H9 (cell line): ENCODE results near the gene ITPR1. TPM values are rescaled to one million over a fixed set of nuclear protein-coding genes. Genes with fewer than 3 reads are reported as not detected.
A peak's percentile ranks its signal among the peaks of the same experiment; 100 is the strongest.

Experiments used
- DNase-seq: peaks from one replicate; pipeline ENCODE4 v3.0.0-alpha.2; 2017
- H2AFZ ChIP-seq: one replicate; pipeline ENCODE4 v1.6.1; 2013; ENCODE audit warnings: mild to moderate bottlenecking, low read length, control low read depth, moderate library complexity
- H2AK5ac ChIP-seq: 2 replicates; pipeline ENCODE4 v1.6.1; 2013; ENCODE audit warnings: low read length, control low read depth, mixed read lengths; ENCODE audit not compliant: insufficient read length
- H2BK120ac ChIP-seq: one replicate; pipeline ENCODE4 v1.6.1; 2013; ENCODE audit warnings: low read depth, mild to moderate bottlenecking, low read length, control low read depth, inconsistent platforms; ENCODE audit not compliant: poor library complexity, severe bottlenecking
- H2BK12ac ChIP-seq: 2 replicates; pipeline ENCODE4 v1.6.1; 2013; ENCODE audit warnings: low read length, control low read depth, mixed read lengths, low read depth; ENCODE audit not compliant: insufficient read length
- H2BK15ac ChIP-seq: 2 replicates; pipeline ENCODE4 v1.6.1; 2013; ENCODE audit warnings: low read depth, low read length, control low read depth
- H2BK20ac ChIP-seq: one replicate; pipeline ENCODE4 v1.6.1; 2013; ENCODE audit warnings: low read depth, mild to moderate bottlenecking, low read length, control low read depth, inconsistent platforms; ENCODE audit not compliant: poor library complexity, severe bottlenecking
- H2BK5ac ChIP-seq: 2 replicates; pipeline ENCODE4 v1.6.1; 2013; ENCODE audit warnings: low read length, control low read depth, mixed read lengths; ENCODE audit not compliant: insufficient read length
- H3K14ac ChIP-seq: 2 replicates; pipeline ENCODE4 v1.6.1; 2013; ENCODE audit warnings: low read length, control low read depth; ENCODE audit not compliant: insufficient read depth
- H3K18ac ChIP-seq: 2 replicates; pipeline ENCODE4 v1.6.1; 2013; ENCODE audit warnings: low read depth, mild to moderate bottlenecking, mixed read lengths, low read length, control low read depth; ENCODE audit not compliant: insufficient read length
- H3K23ac ChIP-seq: 2 replicates; pipeline ENCODE4 v1.6.1; 2013; ENCODE audit warnings: low read length, control low read depth, mixed read lengths, low read depth; ENCODE audit not compliant: insufficient read length
- H3K23me2 ChIP-seq: 2 replicates; pipeline ENCODE4 v1.6.1; 2013; ENCODE audit warnings: low read depth, mild to moderate bottlenecking, mixed read lengths, low read length, control low read depth; ENCODE audit not compliant: insufficient read length, poor library complexity, severe bottlenecking
- H3K27ac ChIP-seq: 2 replicates; pipeline ENCODE4 v1.5.1; 2013; ENCODE audit warnings: low read length, control low read depth, mixed read lengths, low read depth; ENCODE audit not compliant: insufficient read length
- H3K27me3 ChIP-seq: 2 replicates; pipeline ENCODE4 v1.6.1; 2013; ENCODE audit warnings: low read length, control low read depth, inconsistent platforms; ENCODE audit not compliant: insufficient read depth
- H3K4ac ChIP-seq: 2 replicates; pipeline ENCODE4 v1.6.1; 2013; ENCODE audit warnings: low read depth, mild to moderate bottlenecking, control low read depth, inconsistent platforms, low read length, moderate library complexity
- H3K4me1 ChIP-seq: 2 replicates; pipeline ENCODE4 v1.6.1; 2013; ENCODE audit warnings: low read length, control low read depth, inconsistent platforms; ENCODE audit not compliant: insufficient read depth
- H3K4me2 ChIP-seq: 2 replicates; pipeline ENCODE4 v1.6.1; 2013; ENCODE audit warnings: low read length, control low read depth, mixed read lengths; ENCODE audit not compliant: insufficient read length, insufficient read depth
- H3K56ac ChIP-seq: 2 replicates; pipeline ENCODE4 v1.6.1; 2013; ENCODE audit warnings: low read depth, mild to moderate bottlenecking, mixed read lengths, low read length, control low read depth; ENCODE audit not compliant: insufficient read length
- H3K79me1 ChIP-seq: 2 replicates; pipeline ENCODE4 v1.6.1; 2013; ENCODE audit warnings: low read depth, mild to moderate bottlenecking, moderate library complexity, low read length, control low read depth, inconsistent platforms; ENCODE audit not compliant: insufficient read depth, poor library complexity, severe bottlenecking
- H3K79me2 ChIP-seq: 2 replicates; pipeline ENCODE4 v1.6.1; 2013; ENCODE audit warnings: low read length, control low read depth, inconsistent platforms; ENCODE audit not compliant: insufficient read depth
- H3K9ac ChIP-seq: 2 replicates; pipeline ENCODE4 v1.6.1; 2013; ENCODE audit warnings: low read length, control low read depth, mixed read lengths; ENCODE audit not compliant: insufficient read length; ENCODE audit errors: extremely low read depth
- H3K9me3 ChIP-seq: one replicate; pipeline ENCODE4 v1.6.1; 2013; ENCODE audit warnings: low read depth, low read length, inconsistent platforms; ENCODE audit not compliant: control insufficient read depth
- H3T11ph ChIP-seq: one replicate; pipeline ENCODE4 v1.6.1; 2013; ENCODE audit warnings: mild to moderate bottlenecking, low read length, control low read depth, inconsistent platforms
- H4K20me1 ChIP-seq: one replicate; pipeline ENCODE4 v1.6.1; 2013; ENCODE audit not compliant: control insufficient read depth, insufficient read length, insufficient read depth
- H4K5ac ChIP-seq: 2 replicates; pipeline ENCODE4 v1.6.1; 2013; ENCODE audit warnings: low read depth, mild to moderate bottlenecking, mixed read lengths, low read length, control low read depth; ENCODE audit not compliant: insufficient read length
- H4K8ac ChIP-seq: replicated peaks from 2 replicates; pipeline ENCODE4 v1.6.1; 2013; ENCODE audit warnings: low read length, control low read depth, mixed read lengths, low read depth; ENCODE audit not compliant: insufficient read length
- H4K91ac ChIP-seq: 2 replicates; pipeline ENCODE4 v1.6.1; 2013; ENCODE audit warnings: low read depth, mild to moderate bottlenecking, moderate library complexity, mixed read lengths, low read length, control low read depth; ENCODE audit not compliant: insufficient read length
- H3K27ac Mint-ChIP-seq, 3 experiments: 2 replicates in 2 of 3; 3 replicates in 1 of 3; pipeline ENCODE4 v1.8.0; 2020 to 2021; ENCODE audit warnings: mixed read lengths in 3 of 3, mild to moderate bottlenecking in 1 of 3, moderate library complexity in 1 of 3
- H3K27me3 Mint-ChIP-seq: 2 replicates; pipeline ENCODE4 v1.8.0; 2021; ENCODE audit warnings: low read depth, mild to moderate bottlenecking, moderate library complexity, mixed read lengths
- H3K36me3 Mint-ChIP-seq, 3 experiments: 2 replicates in 2 of 3; 3 replicates in 1 of 3; pipeline ENCODE4 v1.8.0; 2020 to 2021; ENCODE audit warnings: low read depth in 3 of 3, mixed read lengths in 3 of 3; ENCODE audit not compliant: insufficient read depth in 1 of 3
- H3K4me1 Mint-ChIP-seq, 2 experiments: 2 replicates each; pipeline ENCODE4 v1.8.0; 2020; ENCODE audit warnings: mixed read lengths in 2 of 2
- H3K4me3 Mint-ChIP-seq, 2 experiments: 2 replicates in 1 of 2; 3 replicates in 1 of 2; pipeline ENCODE4 v1.8.0; 2020 to 2021; ENCODE audit warnings: mild to moderate bottlenecking in 2 of 2, mixed read lengths in 2 of 2, moderate library complexity in 1 of 2
- H3K9me3 Mint-ChIP-seq, 2 experiments: 2 replicates in 1 of 2; 3 replicates in 1 of 2; pipeline ENCODE4 v1.8.0; 2020; ENCODE audit warnings: mild to moderate bottlenecking in 2 of 2, mixed read lengths in 2 of 2, moderate library complexity in 1 of 2
- CTCF ChIP-seq: fragments of 200-600 bp; sonication (generic); conservative IDR thresholded peaks from 3 replicates; pipeline ENCODE4 v1.8.0; 2021; ENCODE audit warnings: antibody characterized with exemption, mild to moderate bottlenecking
- WGBS: extraction: QIAGEN DNeasy Blood & Tissue Kit; methylation state at CpG from one replicate; pipeline ENCODE4 v1.1.7; 2013; ENCODE audit warnings: missing lambda C conversion rate, low lambda C conversion rate, mixed read lengths; ENCODE audit not compliant: insufficient read length; ENCODE audit errors: extremely low coverage; 5-methylcytosine and 5-hydroxymethylcytosine counted together
- total RNA-seq: library from RNA; stranded (reverse); gene quantifications from 2 replicates; pipeline ENCODE4 v1.2.1, GENCODE V29; 2021

ITPR1 gene
- total RNA-seq, 1 experiment from 2014 or later = 4.2 TPM

GRCh38 chr3:4716706-4717362, 223.7 kb downstream of the ITPR1 start:
- H4K20me1 ChIP-seq = no peaks in the 10 kb centered on the region
- peak overlapping the region in 1 of 3 experiments; percentile 15; a peak in 2 of 7 replicates for H3K27ac Mint-ChIP-seq
- no peak overlapping the region for H3K4ac ChIP-seq
- no peak overlapping the region for H3K23ac ChIP-seq
- H2BK15ac ChIP-seq = no peak overlapping the region
- no peak overlapping the region for H4K5ac ChIP-seq
- H3K9me3 Mint-ChIP-seq = no peaks in the 10 kb centered on the region
- H3K79me1 ChIP-seq = no peaks in the 10 kb centered on the region
- no peak overlapping the region for H2BK12ac ChIP-seq
- no peak overlapping the region for H2AFZ ChIP-seq
- whole genome bisulfite sequencing = no CpG with 5 or more reads among the region's 14 CpGs
- no peak overlapping the region for H4K91ac ChIP-seq
- H4K8ac ChIP-seq = no peak overlapping the region
- H2BK120ac ChIP-seq = no peak overlapping the region
- H3K27me3 ChIP-seq = no peaks in the 10 kb centered on the region
- no peaks in the 10 kb centered on the region for H3K9me3 ChIP-seq
- H3K4me1 Mint-ChIP-seq = peaks cover 23 to 34% of the 10 kb centered on the region in 2 experiments
- H2AK5ac ChIP-seq = no peak overlapping the region
- H3K9ac ChIP-seq = no peak overlapping the region
- no peak overlapping the region for H3K4me2 ChIP-seq
- no peak overlapping the region for H3K4me3 Mint-ChIP-seq
- H3K14ac ChIP-seq = no peak overlapping the region
- no peak overlapping the region for H3K27ac ChIP-seq
- no peak for TF ChIP-seq CTCF
- no peak overlapping the region for H3T11ph ChIP-seq
- no peak for DNase-seq
- H3K27me3 Mint-ChIP-seq = no peaks in the 10 kb centered on the region
- no peak overlapping the region for H2BK5ac ChIP-seq
- no peaks in the 10 kb centered on the region for H3K36me3 Mint-ChIP-seq
- H2BK20ac ChIP-seq = no peak overlapping the region
- H3K4me1 ChIP-seq = peaks cover 2% of the 10 kb centered on the region
- H3K56ac ChIP-seq = no peak overlapping the region
- no peaks in the 10 kb centered on the region for H3K23me2 ChIP-seq
- no peaks in the 10 kb centered on the region for H3K79me2 ChIP-seq
- no peak overlapping the region for H3K18ac ChIP-seq
